H1 (cell line): ENCODE results near the gene TMC6. TPM values are rescaled to one million over a fixed set of nuclear protein-coding genes. Genes with fewer than 3 reads are reported as not detected.

Source experiments
- BACH1 ChIP-seq: IDR thresholded peaks from 2 replicates; pipeline ENCODE4 v1.6.1; 2012; ENCODE audit warnings: low read length, improper control_type of control experiment
- MAX ChIP-seq: IDR thresholded peaks from 2 replicates; pipeline ENCODE4 v1.6.1; 2012; ENCODE audit warnings: inconsistent platforms
- PHF8 ChIP-seq: fragments of 200-600 bp; sonication (generic); conservative IDR thresholded peaks from 2 replicates; pipeline ENCODE4 v1.7.1; 2012; ENCODE audit warnings: low read depth, mild to moderate bottlenecking, inconsistent platforms, low read length, moderate library complexity
- polyA plus RNA-seq, 7 experiments: library from polyadenylated mRNA; depleted of rRNA in 3 of 7; stranded (reverse) in 5 of 7; unstranded in 2 of 7; fragments of >200 nt in 5 of 7; fragments of 200-250 nt in 2 of 7; gene quantifications; 1 replicate in 5 of 7; 2 replicates in 1 of 7; 4 replicates in 1 of 7; pipeline versions ENCODE4 v1.2.1 to v1.2.3, GENCODE V29; 2011 to 2013; ENCODE audit warnings: missing spikeins in 2 of 7, mixed read lengths in 2 of 7
- total RNA-seq: library from RNA; stranded (reverse); fragmentation: NEBNext Ultra II Directional; extraction: Animal tissue kit (Norgen Biotek cat#: 25700); gene quantifications from 2 replicates; pipeline ENCODE4 v1.2.1, GENCODE V29; 2021

The TMC6 gene
- total and polyA plus RNA-seq, 2 of the 8 experiments (the other 6 are each of a cell fraction or from before 2014, with no cell fraction given), result 39.4 to 77.6 TPM

- no peak for TF ChIP-seq PHF8
- TF ChIP-seq MAX, result no peak
- no peak for TF ChIP-seq BACH1
These were observed 35.7 kb downstream of the TMC6 start (continued) for GRCh38 chr17:78092794-78093324.
